H1 (cell line): Measurements from ENCODE around the gene RAB22A. TPM values are rescaled to one million over a fixed set of nuclear protein-coding genes. Genes with fewer than 3 reads are reported as not detected.

Experiments used
- BCL11A ChIP-seq, 2 experiments: IDR thresholded peaks; one replicate each; pipeline ENCODE4 v1.6.1; 2011; ENCODE audit warnings: low read depth in 2 of 2, low read length in 2 of 2, mild to moderate bottlenecking in 2 of 2
- CBX5 ChIP-seq: fragments of 300-800, 300-1000 bp; sonication (generic); IDR thresholded peaks from 2 replicates; pipeline ENCODE4 v1.7.1; 2016; ENCODE audit warnings: antibody characterized with exemption, low read length, low read depth
- CTBP2 ChIP-seq: IDR thresholded peaks from 2 replicates; pipeline ENCODE4 v1.7.0; 2011; ENCODE audit warnings: borderline replicate concordance, mild to moderate bottlenecking, moderate library complexity, mixed read lengths, low read length; ENCODE audit not compliant: insufficient read depth, insufficient read length
- JUN ChIP-seq: IDR thresholded peaks from 2 replicates; pipeline ENCODE4 v1.6.1; 2011; ENCODE audit warnings: low read depth, mild to moderate bottlenecking, improper control_type of control experiment, low read length
- KDM1A ChIP-seq: fragments of 200-600, 300-600 bp; sonication (generic); IDR thresholded peaks from 2 replicates; pipeline ENCODE4 v1.7.1; 2016; ENCODE audit warnings: mild to moderate bottlenecking, low read length, borderline replicate concordance
- KDM5A ChIP-seq: fragments of 200-600 bp; IDR thresholded peaks from 2 replicates; pipeline ENCODE4 v1.7.1; 2012; ENCODE audit warnings: mild to moderate bottlenecking, low read length, inconsistent platforms, mixed read lengths
- SP1 ChIP-seq: IDR thresholded peaks from 2 replicates; pipeline ENCODE4 v1.6.1; 2011; ENCODE audit warnings: low read depth, low read length
- YY1 ChIP-seq: IDR thresholded peaks from 2 replicates; pipeline ENCODE4 v1.6.1; 2011; ENCODE audit warnings: low read depth, mild to moderate bottlenecking, low read length
- polyA plus RNA-seq, 7 experiments: library from polyadenylated mRNA; depleted of rRNA in 3 of 7; stranded (reverse) in 5 of 7; unstranded in 2 of 7; fragments of >200 nt in 5 of 7; fragments of 200-250 nt in 2 of 7; gene quantifications; 1 replicate in 5 of 7; 2 replicates in 1 of 7; 4 replicates in 1 of 7; pipeline versions ENCODE4 v1.2.1 to v1.2.3, GENCODE V29; 2011 to 2013; ENCODE audit warnings: missing spikeins in 2 of 7, mixed read lengths in 2 of 7
- total RNA-seq: library from RNA; stranded (reverse); fragmentation: NEBNext Ultra II Directional; extraction: Animal tissue kit (Norgen Biotek cat#: 25700); gene quantifications from 2 replicates; pipeline ENCODE4 v1.2.1, GENCODE V29; 2021

Gene RAB22A
- total and polyA plus RNA-seq, 2 of the 8 experiments (the other 6 are each of a cell fraction or from before 2014, with no cell fraction given) = 3.1 to 6.6 TPM

DNA sequence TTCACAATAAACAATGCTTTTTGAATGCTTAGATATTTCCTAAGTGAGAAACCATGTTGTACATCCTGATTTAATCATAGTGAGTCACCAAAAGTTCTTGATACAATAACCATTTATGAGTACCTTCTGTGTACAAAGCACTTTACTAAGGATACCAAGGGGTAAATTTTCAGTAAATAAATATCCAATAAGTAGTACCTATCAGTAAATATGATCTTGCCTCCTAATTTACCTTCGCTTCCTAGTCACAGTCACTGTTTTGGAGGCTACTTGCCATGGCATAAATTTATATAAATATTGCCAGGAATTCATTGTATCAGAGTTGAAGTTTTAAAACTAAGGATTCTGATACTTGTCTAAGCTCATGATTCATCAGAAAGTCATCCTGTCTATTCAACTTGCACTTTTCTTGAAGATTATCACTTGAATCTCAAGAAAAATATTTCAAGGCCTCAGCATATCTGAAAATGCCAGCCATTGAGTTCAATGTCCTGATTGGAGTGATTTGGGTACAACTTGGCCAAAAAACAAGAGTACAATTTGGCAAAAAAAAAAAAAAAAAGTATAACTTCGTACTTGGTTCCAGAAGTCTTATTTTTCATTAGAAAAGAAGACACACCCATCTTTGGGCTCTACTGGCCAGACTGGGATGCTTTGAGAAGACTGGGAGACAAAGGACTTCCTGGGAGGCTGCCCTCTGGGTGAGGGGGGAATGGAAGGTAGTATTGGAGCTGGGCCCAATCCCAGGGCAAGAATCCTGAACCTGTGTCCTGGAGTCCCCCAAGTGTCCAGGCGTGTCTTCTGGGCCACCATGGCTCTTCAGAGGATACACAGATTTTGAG lies 32.8 kb downstream of the RAB22A start (continued):
- TF ChIP-seq BCL11A (IDR thresholded peaks at IDR 0.05; ENCODE audit: low read depth in 2 of 2, low read length in 2 of 2) = no peak
- TF ChIP-seq KDM5A = no peak
- no peak for TF ChIP-seq JUN
- no peak for TF ChIP-seq CBX5
- no peak for TF ChIP-seq SP1
- no peak for TF ChIP-seq YY1
- TF ChIP-seq CTBP2 = no peak
- TF ChIP-seq KDM1A = no peak
